AG10803 (cell line): Measurements from ENCODE around the gene SMOC2.
"Not testable (repeated sequence)": the region's sequence is repeated elsewhere in the genome, so short reads cannot be mapped to it uniquely, and the experiment has no call there.

Experiments
- DNase-seq: peaks from one replicate; pipeline ENCODE4 v3.0.0; 2010; ENCODE audit warnings: low read depth
- H3K4me3 ChIP-seq: 2 replicates; pipeline ENCODE4 v1.5.1; 2011; ENCODE audit warnings: mild to moderate bottlenecking, low read length, control low read depth
- TF ChIP-seq, protein P1 (sequence below): conservative IDR thresholded peaks from 2 replicates; pipeline ENCODE4 v1.5.1; 2011; ENCODE audit warnings: mild to moderate bottlenecking, low read length, control low read depth, inconsistent platforms

SMOC2 gene

DNA sequence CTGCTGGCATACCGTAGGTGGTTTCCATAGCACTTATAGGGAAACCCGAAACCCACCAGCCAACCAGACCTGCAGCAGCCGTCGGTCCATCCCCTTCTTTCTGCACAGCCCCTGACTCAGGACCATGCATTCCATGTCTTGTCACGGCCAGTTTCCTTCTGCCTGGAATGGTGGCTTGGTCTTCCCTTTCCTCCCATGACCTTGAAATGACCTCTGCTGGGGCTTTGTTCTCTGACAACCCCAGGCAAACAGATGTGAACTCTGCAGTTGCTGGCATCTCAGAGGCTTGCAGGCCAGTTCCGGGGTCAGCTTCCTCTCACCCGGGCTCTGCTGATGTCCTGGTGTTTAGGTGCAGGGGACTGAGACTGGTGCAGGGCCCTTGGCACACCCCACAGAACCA is 250.8 kb downstream of the SMOC2 start:
- TF ChIP-seq, protein P1, sequence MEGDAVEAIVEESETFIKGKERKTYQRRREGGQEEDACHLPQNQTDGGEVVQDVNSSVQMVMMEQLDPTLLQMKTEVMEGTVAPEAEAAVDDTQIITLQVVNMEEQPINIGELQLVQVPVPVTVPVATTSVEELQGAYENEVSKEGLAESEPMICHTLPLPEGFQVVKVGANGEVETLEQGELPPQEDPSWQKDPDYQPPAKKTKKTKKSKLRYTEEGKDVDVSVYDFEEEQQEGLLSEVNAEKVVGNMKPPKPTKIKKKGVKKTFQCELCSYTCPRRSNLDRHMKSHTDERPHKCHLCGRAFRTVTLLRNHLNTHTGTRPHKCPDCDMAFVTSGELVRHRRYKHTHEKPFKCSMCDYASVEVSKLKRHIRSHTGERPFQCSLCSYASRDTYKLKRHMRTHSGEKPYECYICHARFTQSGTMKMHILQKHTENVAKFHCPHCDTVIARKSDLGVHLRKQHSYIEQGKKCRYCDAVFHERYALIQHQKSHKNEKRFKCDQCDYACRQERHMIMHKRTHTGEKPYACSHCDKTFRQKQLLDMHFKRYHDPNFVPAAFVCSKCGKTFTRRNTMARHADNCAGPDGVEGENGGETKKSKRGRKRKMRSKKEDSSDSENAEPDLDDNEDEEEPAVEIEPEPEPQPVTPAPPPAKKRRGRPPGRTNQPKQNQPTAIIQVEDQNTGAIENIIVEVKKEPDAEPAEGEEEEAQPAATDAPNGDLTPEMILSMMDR, result no peak
- no peak overlapping the region for H3K4me3 ChIP-seq
- DNase-seq, result no peak

DNA sequence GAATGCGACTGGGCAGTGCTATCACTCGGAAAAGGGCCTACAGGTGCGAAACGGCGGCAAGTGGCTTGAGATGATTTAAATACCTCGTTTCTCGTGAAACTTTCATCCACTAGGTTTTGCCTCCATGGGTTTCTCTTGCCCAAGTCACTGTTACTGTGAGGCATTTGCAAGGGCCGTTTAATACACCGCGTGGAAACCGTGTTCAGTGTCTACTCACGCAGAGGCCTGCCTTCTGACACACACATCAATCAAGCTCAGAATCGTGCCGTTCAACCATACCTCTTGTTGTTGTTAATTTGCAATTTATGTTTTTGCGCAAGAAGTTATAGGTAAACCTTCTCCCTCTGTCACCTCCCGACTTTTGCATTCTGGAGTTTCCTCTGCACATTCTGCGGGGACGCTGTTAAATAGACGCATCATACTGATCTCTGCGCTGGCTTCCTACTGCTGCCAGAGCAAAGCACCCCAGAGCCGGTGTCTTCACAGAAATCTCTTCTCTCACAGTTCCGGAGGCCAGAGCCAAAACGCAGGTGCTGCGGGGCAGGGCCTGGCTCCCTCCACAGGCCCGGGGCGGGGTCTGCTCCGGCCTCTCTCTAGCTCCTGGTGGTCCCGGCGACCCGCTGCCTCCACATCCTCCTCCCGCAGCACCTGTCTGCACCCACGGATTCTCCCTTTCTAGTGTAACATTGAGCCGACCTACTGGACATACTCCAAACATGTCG is 251.4 kb downstream of the SMOC2 start:
- H3K4me3 ChIP-seq, result no peak overlapping the region
- DNase-seq, result no peak
- TF ChIP-seq, protein P1, result no peak

DNA sequence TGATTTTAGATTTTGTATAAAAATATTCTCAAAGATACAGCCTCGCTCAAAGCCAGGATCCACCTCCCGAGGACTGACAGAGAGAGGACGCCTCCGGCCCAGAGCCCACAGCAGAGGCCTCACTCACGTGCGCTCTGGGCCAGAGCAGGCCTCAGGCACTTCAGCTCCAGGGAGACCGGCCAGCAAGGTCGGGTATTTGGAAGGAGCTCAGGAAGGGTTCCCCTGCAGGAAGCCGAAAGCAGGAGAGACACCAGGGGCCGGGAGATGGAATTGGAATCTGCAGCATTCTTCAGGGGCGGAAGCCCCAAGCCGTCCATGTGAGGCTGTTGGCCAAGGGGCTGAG is 251.9 kb downstream of the SMOC2 start:
- DNase-seq, result not testable (repeated sequence)

DNA sequence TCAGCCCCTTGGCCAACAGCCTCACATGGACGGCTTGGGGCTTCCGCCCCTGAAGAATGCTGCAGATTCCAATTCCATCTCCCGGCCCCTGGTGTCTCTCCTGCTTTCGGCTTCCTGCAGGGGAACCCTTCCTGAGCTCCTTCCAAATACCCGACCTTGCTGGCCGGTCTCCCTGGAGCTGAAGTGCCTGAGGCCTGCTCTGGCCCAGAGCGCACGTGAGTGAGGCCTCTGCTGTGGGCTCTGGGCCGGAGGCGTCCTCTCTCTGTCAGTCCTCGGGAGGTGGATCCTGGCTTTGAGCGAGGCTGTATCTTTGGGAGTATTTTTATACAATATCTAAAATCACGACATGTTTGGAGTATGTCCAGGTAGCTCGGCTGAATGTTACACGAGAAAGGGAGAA is 253.8 kb downstream of the SMOC2 start:
- not testable (repeated sequence) for H3K4me3 ChIP-seq, DNase-seq

More for the DNA sequence above, 251.9 kb downstream of the SMOC2 start:
- H3K4me3 ChIP-seq, result not testable (repeated sequence)

DNA sequence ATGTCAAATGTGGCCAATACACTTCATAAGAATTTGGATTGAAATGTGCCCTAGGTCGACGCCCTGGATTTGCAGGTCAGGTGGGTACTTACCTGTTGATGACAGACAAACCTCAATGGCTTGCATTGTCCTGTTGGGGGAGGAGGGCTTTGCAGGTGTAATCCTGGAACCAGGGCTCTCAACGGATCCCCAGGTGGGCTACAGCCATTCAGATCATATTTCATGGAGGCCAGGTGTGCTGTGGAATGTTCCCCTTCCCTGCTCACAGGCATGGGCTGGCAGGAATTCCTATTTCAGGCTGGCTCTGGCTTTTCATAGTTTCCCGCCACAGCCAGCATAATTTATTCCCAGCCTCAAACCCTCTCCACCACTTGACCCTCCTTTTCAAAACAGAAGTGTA is 254.7 kb downstream of the SMOC2 start:
- TF ChIP-seq, protein P1, result no peak
- no peak overlapping the region for H3K4me3 ChIP-seq
- DNase-seq, result no peak

DNA sequence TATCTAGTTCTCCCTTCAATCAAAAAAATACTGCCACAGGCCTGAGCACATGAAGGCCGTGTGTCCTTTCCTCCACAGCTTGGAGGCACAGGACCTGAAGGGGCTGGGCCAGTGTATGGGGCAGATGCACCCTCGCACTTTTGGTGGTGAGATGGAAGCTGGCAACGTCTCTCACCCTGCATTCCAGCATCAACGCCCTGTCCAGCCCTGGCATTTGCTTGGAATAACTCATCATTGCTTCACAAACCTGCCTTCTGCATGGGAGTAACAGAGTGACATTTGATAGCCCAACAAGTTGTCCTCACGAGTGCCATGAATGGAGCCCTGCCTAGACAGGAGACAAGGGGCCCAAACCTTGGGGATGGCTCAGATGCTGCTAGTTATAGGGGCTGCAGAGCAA is 257.9 kb downstream of the SMOC2 start:
- DNase-seq, result no peak
- no peak overlapping the region for H3K4me3 ChIP-seq
- TF ChIP-seq, protein P1, result no peak

DNA sequence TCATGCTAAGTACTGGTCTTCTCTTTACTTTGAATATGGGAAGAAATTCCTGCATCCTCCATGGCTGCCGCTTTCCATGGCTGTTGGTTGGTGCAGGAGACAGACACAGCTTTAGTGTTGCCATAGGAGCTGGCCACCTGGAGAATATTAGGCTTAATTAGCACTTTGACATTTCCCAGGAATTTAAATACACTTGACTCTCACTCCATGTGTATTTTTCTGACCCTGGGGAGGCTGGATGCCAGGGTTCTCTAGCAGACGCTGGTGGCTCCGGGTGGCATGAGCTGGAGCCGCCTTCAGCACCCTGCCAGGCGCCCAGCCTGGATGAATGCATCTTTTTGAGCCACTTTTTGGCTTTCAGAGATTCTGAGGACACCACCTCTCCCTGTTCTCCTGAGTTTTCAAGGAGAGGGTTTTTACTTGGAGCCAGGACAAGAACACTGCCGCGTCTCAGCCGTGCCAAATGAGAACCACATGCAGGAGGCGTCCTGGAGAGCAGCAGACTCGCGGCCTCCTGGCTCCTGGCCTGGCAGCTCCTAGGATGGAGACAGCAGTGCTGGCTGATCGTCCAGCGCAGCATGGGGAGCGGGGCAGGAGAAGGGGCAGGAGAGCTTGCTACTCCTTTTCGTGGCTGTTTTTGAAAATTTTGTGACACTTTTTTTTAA is 258.8 kb downstream of the SMOC2 start:
- TF ChIP-seq, protein P1, result no peak
- DNase-seq, result no peak
- H3K4me3 ChIP-seq, result no peak overlapping the region

DNA sequence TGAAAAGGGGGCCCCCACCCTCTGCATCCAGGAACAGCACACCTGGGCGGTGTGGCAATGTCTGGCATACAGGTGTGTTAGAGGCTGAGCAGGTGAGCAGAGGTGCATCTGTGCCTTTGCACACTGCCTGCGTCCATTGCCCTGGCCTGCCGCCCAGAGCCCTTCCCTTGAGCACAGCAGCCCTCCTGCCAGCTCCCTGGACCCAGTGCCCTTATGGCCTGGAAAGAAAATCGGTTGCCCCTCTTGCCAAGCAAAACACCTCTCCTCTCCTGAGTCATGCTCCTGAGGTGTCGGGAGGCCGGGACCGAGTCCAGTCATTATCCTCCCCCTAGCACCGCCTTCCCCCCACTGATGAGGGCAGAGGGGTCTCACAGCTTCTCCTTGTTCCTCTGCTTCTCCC is 259.9 kb downstream of the SMOC2 start:
- TF ChIP-seq, protein P1, result no peak
- H3K4me3 ChIP-seq, result no peak overlapping the region
- no peak for DNase-seq
